Neural cell (in vitro differentiated cells): Measurements from ENCODE around the gene PCBP4. TPM values are rescaled to one million over a fixed set of nuclear protein-coding genes. Genes with fewer than 3 reads are reported as not detected.

Experiments
- H2AFZ ChIP-seq: fragments of 200-600, 300-800 bp; sonication (generic), shearing (Covaris generic); 2 replicates; pipeline ENCODE4 v1.6.0; 2014; ENCODE audit warnings: low read depth, mild to moderate bottlenecking, antibody characterized with exemption, low read length, moderate library complexity
- H3F3A ChIP-seq: fragments of 200-600 bp; shearing (Covaris generic); 2 replicates; pipeline ENCODE4 v1.6.1; 2016; ENCODE audit warnings: mild to moderate bottlenecking, moderate library complexity, mixed read lengths, antibody characterized with exemption, low read length; ENCODE audit not compliant: insufficient read depth, poor library complexity, severe bottlenecking
- H3K27ac ChIP-seq: fragments of 200-600, 300-800 bp; sonication (generic), shearing (Covaris generic); 2 replicates; pipeline ENCODE4 v1.5.1; 2014; ENCODE audit warnings: mild to moderate bottlenecking, low read length, moderate library complexity
- H3K27me3 ChIP-seq: fragments of 300-800, 200-600 bp; sonication (generic), shearing (Covaris generic); 2 replicates; pipeline ENCODE4 v1.6.0; 2014; ENCODE audit warnings: mild to moderate bottlenecking, low read depth, low read length, moderate library complexity; ENCODE audit not compliant: insufficient read depth
- H3K36me3 ChIP-seq: fragments of 300-800, 200-600 bp; sonication (generic), shearing (Covaris generic); 2 replicates; pipeline ENCODE4 v1.5.1; 2014; ENCODE audit warnings: mild to moderate bottlenecking, antibody characterized with exemption, low read length, moderate library complexity; ENCODE audit not compliant: insufficient read depth
- H3K4me2 ChIP-seq: fragments of 300-800, 200-600 bp; sonication (generic), shearing (Covaris generic); 2 replicates; pipeline ENCODE4 v1.6.0; 2014; ENCODE audit warnings: mild to moderate bottlenecking, low read length
- H3K4me3 ChIP-seq: fragments of 300-800, 200-600 bp; sonication (generic), shearing (Covaris generic); 2 replicates; pipeline ENCODE4 v1.5.1; 2014; ENCODE audit warnings: mild to moderate bottlenecking, low read length, moderate library complexity
- H3K79me2 ChIP-seq: fragments of 200-600 bp; shearing (Covaris generic); replicated peaks from 2 replicates; pipeline ENCODE4 v1.6.0; 2014; ENCODE audit warnings: mild to moderate bottlenecking, low read length, moderate library complexity; ENCODE audit not compliant: insufficient read depth
- H3K9ac ChIP-seq: fragments of 300-800, 200-600 bp; sonication (generic), shearing (Covaris generic); 2 replicates; pipeline ENCODE4 v1.6.1; 2016; ENCODE audit warnings: mild to moderate bottlenecking, low read length, mixed read lengths
- H3K9me2 ChIP-seq: fragments of 200-600 bp; shearing (Covaris generic); 2 replicates; pipeline ENCODE4 v1.6.1; 2016; ENCODE audit warnings: mild to moderate bottlenecking, low read length, mixed read lengths; ENCODE audit not compliant: insufficient read depth
- H3K9me3 ChIP-seq: fragments of 200-600, 300-800 bp; sonication (generic), shearing (Covaris generic); 2 replicates; pipeline ENCODE4 v1.6.1; 2016; ENCODE audit warnings: mild to moderate bottlenecking, mixed run types, low read length, moderate library complexity, mixed read lengths
- H4K20me1 ChIP-seq: fragments of 200-600 bp; shearing (Covaris generic); 2 replicates; pipeline ENCODE4 v1.6.1; 2016; ENCODE audit warnings: mild to moderate bottlenecking, mixed run types; ENCODE audit not compliant: insufficient read depth
- CTCF ChIP-seq: fragments of 450-650 bp; IDR thresholded peaks from 2 replicates; pipeline ENCODE4 v1.5.1; 2014; ENCODE audit warnings: antibody characterized with exemption, mild to moderate bottlenecking, moderate library complexity; ENCODE audit not compliant: poor library complexity, severe bottlenecking
- EP300 ChIP-seq: fragments of 450-650 bp; conservative IDR thresholded peaks from 2 replicates; pipeline ENCODE4 v1.6.1; 2014; ENCODE audit warnings: antibody characterized with exemption, mild to moderate bottlenecking, moderate library complexity; ENCODE audit not compliant: poor library complexity, severe bottlenecking
- EZH2 ChIP-seq: fragments of 200-600, 300-800 bp; shearing (Covaris generic), sonication (generic); IDR thresholded peaks from 2 replicates; pipeline ENCODE4 v1.6.1; 2014; ENCODE audit warnings: antibody characterized with exemption, low read length, borderline replicate concordance, mild to moderate bottlenecking; ENCODE audit not compliant: insufficient read depth, poor library complexity, severe bottlenecking
- MXI1 ChIP-seq: fragments of 450-650 bp; conservative IDR thresholded peaks from 2 replicates; pipeline ENCODE4 v1.6.1; 2014; ENCODE audit warnings: antibody characterized with exemption, mild to moderate bottlenecking; ENCODE audit not compliant: poor library complexity, severe bottlenecking
- POLR2AphosphoS5 ChIP-seq: IDR thresholded peaks from 2 replicates; pipeline ENCODE4 v1.6.1; 2012
- RAD21 ChIP-seq: fragments of 450-650 bp; conservative IDR thresholded peaks from 2 replicates; pipeline ENCODE4 v1.6.1; 2014; ENCODE audit warnings: antibody characterized with exemption, mild to moderate bottlenecking, moderate library complexity
- REST ChIP-seq: IDR thresholded peaks from 2 replicates; pipeline ENCODE4 v1.6.1; 2012; ENCODE audit warnings: borderline replicate concordance
- SMC3 ChIP-seq: fragments of 450-650 bp; conservative IDR thresholded peaks from 2 replicates; pipeline ENCODE4 v1.6.1; 2014; ENCODE audit warnings: antibody characterized with exemption, mild to moderate bottlenecking, moderate library complexity; ENCODE audit not compliant: poor library complexity
- TAF1 ChIP-seq: IDR thresholded peaks from 2 replicates; pipeline ENCODE4 v1.6.1; 2012; ENCODE audit warnings: low read depth
- polyA plus RNA-seq: library from polyadenylated mRNA; depleted of rRNA; stranded (reverse); fragments of >200 nt; gene quantifications from 2 replicates; pipeline ENCODE4 v1.2.3, GENCODE V29; 2014

Gene PCBP4
- polyA plus RNA-seq, 1 donor from 2014 or later = 251 TPM

DNA sequence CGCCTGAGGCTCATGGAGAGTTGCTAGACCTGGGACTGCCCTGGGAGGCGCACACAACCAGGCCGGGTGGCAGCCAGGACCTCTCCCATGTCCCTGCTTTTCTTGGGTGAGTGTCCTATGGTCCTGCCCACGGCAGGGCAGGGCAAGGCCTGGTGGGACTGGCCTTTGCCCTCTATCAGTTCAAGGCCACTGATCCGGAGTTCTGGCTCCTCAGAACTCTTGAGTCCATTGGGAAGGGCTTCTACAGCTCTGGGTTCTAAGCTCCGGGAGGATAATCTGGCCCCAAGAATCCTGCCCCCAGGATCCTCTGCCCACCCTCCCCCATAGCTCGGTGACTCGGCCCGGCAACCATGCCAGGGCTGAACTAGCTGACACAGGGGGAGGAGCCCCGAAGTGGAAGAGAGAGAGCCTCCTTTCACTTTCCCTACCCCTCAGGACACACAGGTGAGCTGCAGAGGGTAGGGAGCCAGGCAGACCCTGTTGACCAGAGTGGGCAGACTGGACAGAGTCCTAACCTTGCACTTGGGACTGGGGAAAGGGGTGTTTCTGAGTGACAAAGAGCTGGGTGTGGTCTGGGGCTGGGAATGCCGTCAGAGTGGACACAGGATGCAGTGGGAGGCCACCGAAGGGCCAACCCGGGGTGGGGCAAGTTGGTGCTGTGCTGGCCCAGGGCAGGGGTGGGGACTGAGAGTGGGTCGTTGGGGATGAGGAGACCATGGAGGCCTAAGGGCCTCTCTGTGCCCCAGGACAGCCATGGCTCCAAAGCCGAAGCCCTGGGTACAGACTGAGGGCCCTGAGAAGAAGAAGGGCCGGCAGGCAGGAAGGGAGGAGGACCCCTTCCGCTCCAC is 24.4 kb downstream of the PCBP4 start:
- no peaks in the 10 kb centered on the region for H3K9me2 ChIP-seq
- H3K79me2 ChIP-seq = no peaks in the 10 kb centered on the region
- peak overlapping the region; percentile 66 for H3K9ac ChIP-seq
- TF ChIP-seq TAF1 (no peak), MXI1 (no peak), RAD21 (no peak), POLR2AphosphoS5 (no peak), EP300 (no peak)
- H2AFZ ChIP-seq = peak overlapping the region; percentile 81
- peak overlapping the region; percentile 76 for H3K4me3 ChIP-seq
- H3F3A ChIP-seq = no peaks in the 10 kb centered on the region
- H3K27ac ChIP-seq = peak overlapping the region; percentile 64
- no peaks in the 10 kb centered on the region for H3K27me3 ChIP-seq
- no peak overlapping the region for H3K4me2 ChIP-seq
- H3K9me3 ChIP-seq = no peaks in the 10 kb centered on the region
- H3K36me3 ChIP-seq = no peaks in the 10 kb centered on the region
- no peaks in the 10 kb centered on the region for H4K20me1 ChIP-seq

- H3K27ac ChIP-seq = peak within 1 kb of the TSS; percentile 64
- H3K9ac ChIP-seq = peak within 1 kb of the TSS; percentile 66
- H2AFZ ChIP-seq = peak within 1 kb of the TSS; percentile 81
- TF ChIP-seq MXI1 (peak; percentile 100), REST (peak; percentile 26), EP300 (peak; percentile 34), RAD21 (peak; percentile 97), SMC3 (peak; percentile 90), CTCF (peak; percentile 100), POLR2AphosphoS5 (peak; percentile 63), TAF1 (peak; percentile 33), EZH2 (no peak)
- peak within 1 kb of the TSS; percentile 76 for H3K4me3 ChIP-seq
- no peaks in the 10 kb centered on the region for H3K9me3 ChIP-seq
- no peaks in the 10 kb centered on the region for H4K20me1 ChIP-seq
- no peaks in the 10 kb centered on the region for H3K79me2 ChIP-seq
- H3F3A ChIP-seq = no peaks in the 10 kb centered on the region
- no peaks in the 10 kb centered on the region for H3K36me3 ChIP-seq
- H3K4me2 ChIP-seq = peak within 1 kb of the TSS; percentile 77
- H3K9me2 ChIP-seq = no peaks in the 10 kb centered on the region
- H3K27me3 ChIP-seq = no peaks in the 10 kb centered on the region
Observed at GRCh38 chr3:51941798-51942602, 25.3 kb downstream of the PCBP4 start, which contains the start of the genes PARP3 and RRP9. PARP3 (plus strand) TSS chr3:51942363; CDS start chr3:51943356, 993 bp downstream. RRP9 (minus strand) TSS chr3:51941904; CDS start chr3:51941867, 37 bp downstream.
